ENCODE results near the gene STXBP5.
"Not testable (repeated sequence)": the region's sequence is repeated elsewhere in the genome, so short reads cannot be mapped to it uniquely, and the experiment has no call there.

The STXBP5 gene

DNA sequence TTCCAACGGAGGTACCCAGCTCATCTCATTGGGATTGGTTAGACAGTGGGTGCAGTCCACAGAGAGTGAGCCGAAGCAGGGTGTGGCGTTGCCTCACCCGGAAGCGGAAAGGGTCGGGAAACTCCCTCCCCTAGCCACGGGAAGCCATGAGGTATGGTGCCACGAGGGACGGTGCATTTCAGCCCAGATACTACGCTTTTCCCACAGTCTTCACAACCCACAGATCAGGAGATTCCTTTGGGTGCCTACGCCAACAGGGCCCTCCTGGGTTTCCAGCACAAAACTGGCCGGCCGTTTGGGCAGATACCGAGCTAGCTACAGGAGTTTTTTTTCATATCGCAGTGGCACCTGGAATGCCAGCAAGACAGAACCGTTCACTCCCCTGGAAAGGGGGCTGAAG lies 46.9 kb downstream of the STXBP5 start:
- H3K4me3 ChIP-seq (ENCODE audit: low read depth, low read length): no peak overlapping the region
- TF ChIP-seq MYC (IDR thresholded peaks at IDR 0.05; ENCODE audit: low read depth, low read length): no peak
- TF ChIP-seq, protein P1, sequence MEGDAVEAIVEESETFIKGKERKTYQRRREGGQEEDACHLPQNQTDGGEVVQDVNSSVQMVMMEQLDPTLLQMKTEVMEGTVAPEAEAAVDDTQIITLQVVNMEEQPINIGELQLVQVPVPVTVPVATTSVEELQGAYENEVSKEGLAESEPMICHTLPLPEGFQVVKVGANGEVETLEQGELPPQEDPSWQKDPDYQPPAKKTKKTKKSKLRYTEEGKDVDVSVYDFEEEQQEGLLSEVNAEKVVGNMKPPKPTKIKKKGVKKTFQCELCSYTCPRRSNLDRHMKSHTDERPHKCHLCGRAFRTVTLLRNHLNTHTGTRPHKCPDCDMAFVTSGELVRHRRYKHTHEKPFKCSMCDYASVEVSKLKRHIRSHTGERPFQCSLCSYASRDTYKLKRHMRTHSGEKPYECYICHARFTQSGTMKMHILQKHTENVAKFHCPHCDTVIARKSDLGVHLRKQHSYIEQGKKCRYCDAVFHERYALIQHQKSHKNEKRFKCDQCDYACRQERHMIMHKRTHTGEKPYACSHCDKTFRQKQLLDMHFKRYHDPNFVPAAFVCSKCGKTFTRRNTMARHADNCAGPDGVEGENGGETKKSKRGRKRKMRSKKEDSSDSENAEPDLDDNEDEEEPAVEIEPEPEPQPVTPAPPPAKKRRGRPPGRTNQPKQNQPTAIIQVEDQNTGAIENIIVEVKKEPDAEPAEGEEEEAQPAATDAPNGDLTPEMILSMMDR (IDR thresholded peaks at IDR 0.05; ENCODE audit: low read depth, low read length): no peak
- TF ChIP-seq POLR2A (IDR thresholded peaks at IDR 0.05; ENCODE audit: extremely low read depth, insufficient read length): no peak
- TF ChIP-seq, protein P2, sequence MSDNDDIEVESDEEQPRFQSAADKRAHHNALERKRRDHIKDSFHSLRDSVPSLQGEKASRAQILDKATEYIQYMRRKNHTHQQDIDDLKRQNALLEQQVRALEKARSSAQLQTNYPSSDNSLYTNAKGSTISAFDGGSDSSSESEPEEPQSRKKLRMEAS (IDR thresholded peaks at IDR 0.05; ENCODE audit: low read depth, low read length): no peak
- DNase-seq (ENCODE audit: low read depth): no peak

DNA sequence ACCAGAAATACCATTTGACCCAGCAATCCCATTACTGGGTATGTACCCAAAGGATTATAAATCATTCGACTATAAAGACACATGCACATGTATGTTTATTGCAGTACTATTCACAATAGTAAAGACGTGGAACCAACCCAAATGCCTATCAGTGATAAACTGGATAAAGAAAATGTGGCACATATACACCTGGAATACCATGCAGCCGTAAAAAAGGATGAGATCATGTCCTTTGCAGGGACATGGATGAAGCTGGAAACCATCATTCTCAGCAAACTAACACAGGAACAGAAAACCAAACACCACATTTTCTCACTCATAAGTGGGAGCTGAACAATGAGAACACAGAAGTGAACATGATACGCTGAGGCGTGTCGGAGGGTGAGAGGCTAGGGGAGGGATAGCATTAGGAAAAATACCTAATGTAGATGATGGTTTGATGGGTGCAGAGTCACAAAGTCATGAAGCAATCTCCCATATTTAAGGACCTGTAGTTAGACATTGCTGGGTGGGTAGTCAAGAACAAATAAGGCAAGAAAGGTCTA lies 50.8 kb downstream of the STXBP5 start:
- DNase-seq (ENCODE audit: low read depth); H3K4me3 ChIP-seq (ENCODE audit: low read depth, low read length): not testable (repeated sequence)

DNA sequence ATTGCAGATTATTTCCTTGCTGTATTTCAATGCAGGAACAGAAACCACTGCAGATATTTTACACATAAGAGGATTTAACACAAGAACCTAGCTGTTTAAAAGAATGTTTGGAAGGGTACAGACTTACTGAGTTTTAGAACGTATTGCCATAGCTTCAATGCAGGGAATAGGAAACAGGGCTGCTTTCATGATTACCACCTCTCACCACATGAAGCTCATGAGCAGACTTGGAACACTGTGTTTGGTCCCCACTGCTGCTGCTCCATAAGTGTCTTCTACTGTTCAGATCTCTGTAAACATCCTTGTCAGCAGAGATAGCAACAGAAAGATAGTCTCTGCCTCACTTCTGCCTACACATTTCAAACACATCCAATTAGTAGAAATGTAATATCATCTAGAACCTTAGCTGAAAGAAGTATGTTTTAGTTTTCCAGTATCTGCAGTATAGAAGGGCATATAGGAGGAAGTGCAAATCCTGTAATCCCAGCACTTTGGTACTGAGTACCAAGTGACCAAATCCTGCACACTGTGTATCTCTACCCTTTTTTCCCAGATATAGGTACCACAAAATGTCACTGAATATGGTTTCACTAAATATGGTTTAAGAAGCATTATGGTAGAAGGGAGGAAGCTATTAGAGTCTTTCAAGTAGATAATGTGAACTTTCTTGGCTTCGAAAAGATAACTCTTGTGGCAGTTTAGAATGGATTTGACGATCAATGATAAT lies 51.9 kb downstream of the STXBP5 start:
- H3K4me3 ChIP-seq (ENCODE audit: low read depth, low read length): no peak overlapping the region
- no peak for TF ChIP-seq POLR2A (IDR thresholded peaks at IDR 0.05; ENCODE audit: extremely low read depth, insufficient read length)
- TF ChIP-seq, protein P2 (IDR thresholded peaks at IDR 0.05; ENCODE audit: low read depth, low read length): no peak
- TF ChIP-seq, protein P1 (IDR thresholded peaks at IDR 0.05; ENCODE audit: low read depth, low read length): no peak
- TF ChIP-seq MYC (IDR thresholded peaks at IDR 0.05; ENCODE audit: low read depth, low read length): no peak
- no peak for DNase-seq (ENCODE audit: low read depth)

DNA sequence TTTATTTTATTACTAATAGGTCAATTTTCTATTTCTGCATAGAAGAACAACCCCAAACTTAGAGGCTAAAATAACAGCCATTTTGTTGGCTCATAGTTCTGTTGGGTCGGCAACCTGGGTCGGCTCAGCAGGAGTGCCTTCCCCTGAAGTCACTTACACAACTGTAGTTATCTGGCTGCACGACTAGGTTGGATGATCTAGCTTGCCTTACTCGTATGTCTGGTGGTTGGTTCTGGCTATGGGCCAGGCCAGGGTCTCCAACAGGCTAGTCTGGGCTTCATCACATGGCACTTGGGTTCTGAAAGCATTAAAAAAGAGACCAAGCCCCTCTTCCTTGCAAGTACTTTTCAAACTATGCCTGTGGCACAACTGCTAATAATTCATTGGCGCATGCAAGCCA lies 53.5 kb downstream of the STXBP5 start:
- no peak for DNase-seq (ENCODE audit: low read depth)
- TF ChIP-seq, protein P2 (IDR thresholded peaks at IDR 0.05; ENCODE audit: low read depth, low read length): no peak
- TF ChIP-seq POLR2A (IDR thresholded peaks at IDR 0.05; ENCODE audit: extremely low read depth, insufficient read length) (no peak), MYC (IDR thresholded peaks at IDR 0.05; ENCODE audit: low read depth, low read length) (no peak)
- TF ChIP-seq, protein P1 (IDR thresholded peaks at IDR 0.05; ENCODE audit: low read depth, low read length): no peak
- H3K4me3 ChIP-seq (ENCODE audit: low read depth, low read length): no peak overlapping the region

DNA sequence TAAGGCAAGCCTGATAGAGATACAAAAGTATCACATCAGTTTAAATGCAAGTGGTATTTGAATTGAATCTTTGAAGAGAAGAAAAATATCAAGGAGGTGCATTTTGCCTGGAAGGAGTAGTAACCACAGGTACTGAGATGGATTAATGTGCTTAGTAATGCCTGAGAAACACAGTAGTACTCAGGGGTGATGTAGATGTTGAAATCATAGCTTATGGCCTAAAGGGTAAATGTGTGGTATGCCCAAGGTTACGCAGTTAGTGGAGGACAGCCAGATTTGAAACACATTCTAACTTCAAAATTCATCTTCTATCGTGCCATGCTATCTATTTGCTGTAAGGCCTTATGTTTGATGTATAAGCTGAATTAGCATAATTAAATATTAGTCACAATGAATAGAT lies 55.9 kb downstream of the STXBP5 start:
- TF ChIP-seq, protein P2 (IDR thresholded peaks at IDR 0.05; ENCODE audit: low read depth, low read length): no peak
- no peak for TF ChIP-seq POLR2A (IDR thresholded peaks at IDR 0.05; ENCODE audit: extremely low read depth, insufficient read length)
- TF ChIP-seq, protein P1 (IDR thresholded peaks at IDR 0.05; ENCODE audit: low read depth, low read length): no peak
- no peak for TF ChIP-seq MYC (IDR thresholded peaks at IDR 0.05; ENCODE audit: low read depth, low read length)
- DNase-seq (ENCODE audit: low read depth): no peak
- H3K4me3 ChIP-seq (ENCODE audit: low read depth, low read length): no peak overlapping the region

DNA sequence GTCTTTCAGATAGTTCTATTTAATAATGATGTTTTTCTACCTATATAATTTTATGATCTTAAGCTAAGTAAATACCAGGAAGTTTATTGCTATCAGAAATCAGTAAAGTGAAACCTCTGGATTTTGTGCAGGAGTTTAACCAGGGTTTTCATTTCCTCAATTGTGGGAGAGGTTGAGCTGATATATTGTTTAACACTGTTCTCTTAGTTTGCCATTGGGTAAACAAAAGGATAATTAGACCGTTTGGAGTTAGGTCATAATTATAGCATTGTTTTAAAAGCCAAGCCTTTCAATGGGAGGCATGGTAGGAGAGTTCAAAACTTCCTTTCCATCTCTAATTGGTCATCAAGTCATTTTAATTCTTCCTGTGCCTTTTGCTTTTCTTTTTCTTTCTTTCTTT lies 58.7 kb downstream of the STXBP5 start:
- H3K4me3 ChIP-seq (ENCODE audit: low read depth, low read length): no peak overlapping the region
- TF ChIP-seq MYC (IDR thresholded peaks at IDR 0.05; ENCODE audit: low read depth, low read length): no peak
- TF ChIP-seq POLR2A (IDR thresholded peaks at IDR 0.05; ENCODE audit: extremely low read depth, insufficient read length): no peak
- TF ChIP-seq, protein P1 (IDR thresholded peaks at IDR 0.05; ENCODE audit: low read depth, low read length): no peak
- TF ChIP-seq, protein P2 (IDR thresholded peaks at IDR 0.05; ENCODE audit: low read depth, low read length): no peak
- no peak for DNase-seq (ENCODE audit: low read depth)
